C4-2B (cell line): ENCODE data around the gene GEMIN5.

Source experiments
- CTCF ChIP-seq: fragments of 450-650 bp; conservative IDR thresholded peaks from 2 replicates; pipeline ENCODE4 v1.5.1; 2017; ENCODE audit warnings: mild to moderate bottlenecking
- ZFX ChIP-seq: fragments of 450-650 bp; IDR thresholded peaks from 2 replicates; pipeline ENCODE4 v1.6.1; 2017

DNA sequence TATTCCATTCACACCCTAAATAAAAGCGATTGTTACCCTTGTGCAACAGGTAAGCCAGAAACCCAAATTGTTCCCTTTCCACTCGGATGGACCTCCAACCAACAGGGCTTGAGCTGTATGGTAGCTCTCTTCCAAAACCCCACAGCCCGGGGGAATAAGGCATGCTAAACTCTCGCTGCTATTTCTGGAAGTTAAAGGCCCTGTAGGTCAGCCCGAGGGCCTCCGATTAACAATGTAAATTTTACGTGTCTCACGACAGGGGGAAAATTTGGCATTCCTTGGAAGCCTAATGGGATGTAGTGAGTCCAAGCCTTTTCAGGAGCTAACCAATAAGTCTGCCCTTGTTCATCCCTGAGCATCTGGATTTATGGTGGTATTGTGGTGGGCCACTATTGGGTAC lies 53.6 kb downstream of the GEMIN5 start:
- TF ChIP-seq CTCF (no peak), ZFX (no peak)
